Measurements from ENCODE around the gene SURF2. TPM values are rescaled to one million over a fixed set of nuclear protein-coding genes. Genes with fewer than 3 reads are reported as not detected.

Gene SURF2
- total and polyA plus RNA-seq, 4 donors, result 11.7 to 50.1 (median 27.2) TPM

GRCh38 chr9:133341369-133342068, 14.8 kb upstream of the SURF2 start:
- DNase-seq (no peak), ATAC-seq (ENCODE audit: insufficient read depth, low FRiP score) (peak; percentile 66)
- peak overlapping the region in 1 of 2 donors; percentile 23 for H3K27ac ChIP-seq (ENCODE audit: low read depth in 1 of 2, low read length in 1 of 2)
- no peak overlapping the region for H3K4me3 ChIP-seq
- H3K9me3 ChIP-seq (ENCODE audit: control insufficient read depth in 4 of 4, insufficient read depth in 3 of 4, low read length in 3 of 4), result no peaks in the 10 kb centered on the region
- TF ChIP-seq, protein P1, sequence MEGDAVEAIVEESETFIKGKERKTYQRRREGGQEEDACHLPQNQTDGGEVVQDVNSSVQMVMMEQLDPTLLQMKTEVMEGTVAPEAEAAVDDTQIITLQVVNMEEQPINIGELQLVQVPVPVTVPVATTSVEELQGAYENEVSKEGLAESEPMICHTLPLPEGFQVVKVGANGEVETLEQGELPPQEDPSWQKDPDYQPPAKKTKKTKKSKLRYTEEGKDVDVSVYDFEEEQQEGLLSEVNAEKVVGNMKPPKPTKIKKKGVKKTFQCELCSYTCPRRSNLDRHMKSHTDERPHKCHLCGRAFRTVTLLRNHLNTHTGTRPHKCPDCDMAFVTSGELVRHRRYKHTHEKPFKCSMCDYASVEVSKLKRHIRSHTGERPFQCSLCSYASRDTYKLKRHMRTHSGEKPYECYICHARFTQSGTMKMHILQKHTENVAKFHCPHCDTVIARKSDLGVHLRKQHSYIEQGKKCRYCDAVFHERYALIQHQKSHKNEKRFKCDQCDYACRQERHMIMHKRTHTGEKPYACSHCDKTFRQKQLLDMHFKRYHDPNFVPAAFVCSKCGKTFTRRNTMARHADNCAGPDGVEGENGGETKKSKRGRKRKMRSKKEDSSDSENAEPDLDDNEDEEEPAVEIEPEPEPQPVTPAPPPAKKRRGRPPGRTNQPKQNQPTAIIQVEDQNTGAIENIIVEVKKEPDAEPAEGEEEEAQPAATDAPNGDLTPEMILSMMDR (IDR thresholded peaks at IDR 0.05; ENCODE audit: control extremely low read depth, extremely low read depth), result no peak
- H3K9ac ChIP-seq (ENCODE audit: insufficient read depth in 1 of 2, low read length in 2 of 2), result no peak overlapping the region
- no peaks in the 10 kb centered on the region for H3K27me3 ChIP-seq (ENCODE audit: control insufficient read depth in 3 of 3, insufficient read depth in 3 of 3, low read length in 2 of 3)
- H3K36me3 ChIP-seq (ENCODE audit: control insufficient read depth in 4 of 4, insufficient read depth in 4 of 4, low read length in 4 of 4), result peaks cover 0 to 56% (median 37%) of the 10 kb centered on the region in 4 donors
- 74 to 82% methylated on average over 15 of the region's 15 CpGs for WGBS, 2 donors
- peaks cover 0 to 8% (median 4%) of the 10 kb centered on the region in 5 donors for H3K4me1 ChIP-seq (ENCODE audit: control insufficient read depth in 5 of 5, insufficient read depth in 5 of 5, low read length in 5 of 5)

GRCh38 chr9:133342069-133342406, 14.3 kb upstream of the SURF2 start:
- DNase-seq (no peak), ATAC-seq (ENCODE audit: insufficient read depth, low FRiP score) (no peak)
- WGBS, 2 donors, result 68 to 82% methylated on average over 12 of the region's 12 CpGs

DNA sequence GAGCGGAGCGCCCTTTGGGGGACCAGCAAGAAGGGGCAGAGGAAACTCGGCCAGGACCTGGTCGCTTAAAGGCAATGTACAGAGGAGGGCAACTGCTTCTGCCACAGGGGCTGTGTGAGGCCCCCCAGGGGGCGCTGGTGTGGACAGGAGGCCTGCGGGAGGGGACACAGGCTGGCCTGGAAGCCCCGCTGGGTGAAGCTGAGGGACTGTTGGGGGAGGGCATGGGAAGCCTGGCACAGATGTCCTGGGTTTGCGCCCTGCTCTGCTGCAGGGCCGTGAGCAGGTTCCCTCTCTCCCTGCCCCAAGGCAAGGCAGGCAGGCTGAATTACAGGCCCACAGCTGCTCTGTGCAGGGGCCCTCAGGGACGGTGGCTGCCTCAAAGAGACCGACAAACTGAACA, 13.8 kb upstream of the SURF2 start:
- ATAC-seq (ENCODE audit: insufficient read depth, low FRiP score), result no peak

More at GRCh38 chr9:133342069-133342406, 14.3 kb upstream of the SURF2 start:
- TF ChIP-seq, protein P1 (IDR thresholded peaks at IDR 0.05; ENCODE audit: control extremely low read depth, extremely low read depth), result no peak
- Histone ChIP-seq H3K4me1 (ENCODE audit: control insufficient read depth in 5 of 5, insufficient read depth in 5 of 5, low read length in 5 of 5) (peaks cover 0 to 12% (median 6%) of the 10 kb centered on the region in 5 donors), H3K9me3 (ENCODE audit: control insufficient read depth in 4 of 4, insufficient read depth in 3 of 4, low read length in 3 of 4) (no peaks in the 10 kb centered on the region), H3K4me3 (no peak overlapping the region), H3K27ac (ENCODE audit: low read depth in 1 of 2, low read length in 1 of 2) (no peak overlapping the region), H3K36me3 (ENCODE audit: control insufficient read depth in 4 of 4, insufficient read depth in 4 of 4, low read length in 4 of 4) (peaks cover 0 to 56% (median 37%) of the 10 kb centered on the region in 4 donors), H3K9ac (ENCODE audit: insufficient read depth in 1 of 2, low read length in 2 of 2) (no peak overlapping the region), H3K27me3 (ENCODE audit: control insufficient read depth in 3 of 3, insufficient read depth in 3 of 3, low read length in 2 of 3) (no peaks in the 10 kb centered on the region)

More for the DNA sequence above, 13.8 kb upstream of the SURF2 start:
- TF ChIP-seq, protein P1 (IDR thresholded peaks at IDR 0.05; ENCODE audit: control extremely low read depth, extremely low read depth), result no peak
- WGBS, 2 donors, result 80 to 85% methylated on average over 9 to 11 of the region's 11 CpGs
- Histone ChIP-seq H3K9ac (ENCODE audit: insufficient read depth in 1 of 2, low read length in 2 of 2) (no peak overlapping the region), H3K4me1 (ENCODE audit: control insufficient read depth in 5 of 5, insufficient read depth in 5 of 5, low read length in 5 of 5) (peaks cover 0 to 12% (median 6%) of the 10 kb centered on the region in 5 donors), H3K9me3 (ENCODE audit: control insufficient read depth in 4 of 4, insufficient read depth in 3 of 4, low read length in 3 of 4) (no peaks in the 10 kb centered on the region), H3K27ac (ENCODE audit: low read depth in 1 of 2, low read length in 1 of 2) (no peak overlapping the region), H3K4me3 (no peak overlapping the region), H3K36me3 (ENCODE audit: control insufficient read depth in 4 of 4, insufficient read depth in 4 of 4, low read length in 4 of 4) (peaks cover 0 to 56% (median 37%) of the 10 kb centered on the region in 4 donors), H3K27me3 (ENCODE audit: control insufficient read depth in 3 of 3, insufficient read depth in 3 of 3, low read length in 2 of 3) (no peaks in the 10 kb centered on the region)
- no peak for DNase-seq

Measured in lung (tissue), 12 donors.